GM12878 (cell line): ENCODE data around the gene MGAT4B. TPM values are rescaled to one million over a fixed set of nuclear protein-coding genes. Genes with fewer than 3 reads are reported as not detected.

ENCODE experiments used
- ATAC-seq: fragments of 200-7000 bp; cut with Tn5 transposase; 3 replicates; pipeline ENCODE4 v1.9.1; 2020; ENCODE audit warnings: mild to moderate bottlenecking, moderate library complexity
- BruUV-seq: library from RNA; stranded (reverse); fragments of 400-500 nt; replicated peaks from 2 replicates; lab custom pipeline; 2021; lab: Mats Ljungman, UMichigan
- CTCF ChIA-PET: fragments of 300-600 bp; sonication (Branson Sonifier 250); formaldehyde crosslinking; extraction: SDS; loops from one replicate; lab custom pipeline; 2021; ENCODE audit warnings: inconsistent platforms; lab: Yijun Ruan, JAX
- POLR2A ChIA-PET: fragments of 350-600 bp; formaldehyde crosslinking; extraction: SDS; loops from one replicate; lab custom pipeline; 2021; ENCODE audit warnings: inconsistent platforms; lab: Charles Lee
- RAD21 ChIA-PET: fragments of 300-600 bp; sonication (Branson Sonifier 250); formaldehyde crosslinking; loops from one replicate; lab custom pipeline; 2023; ENCODE audit warnings: antibody characterized with exemption; ENCODE audit not compliant: unreplicated experiment; lab: Charles Lee
- SMC1A ChIA-PET: fragments of 300-600 bp; sonication (Branson Sonifier 250); formaldehyde crosslinking; loops from one replicate; lab custom pipeline; 2023; ENCODE audit not compliant: unreplicated experiment, uncharacterized antibody; lab: Charles Lee
- DNase-seq: peaks from one replicate; pipeline ENCODE4 v3.0.0-alpha.2; 2011; ENCODE audit warnings: low read depth, low spot score
- FAIRE-seq: peaks from 3 replicates; lab custom pipeline; 2011; peaks lifted over from hg19 to GRCh38; lab: Jason Lieb, UNC
- H2AFZ ChIP-seq: 2 replicates; pipeline ENCODE4 v1.6.0; 2011; ENCODE audit warnings: low read depth, low read length, control low read depth; ENCODE audit not compliant: control insufficient read depth
- H3K27ac ChIP-seq: 2 replicates; pipeline ENCODE4 v1.5.1; 2011; ENCODE audit warnings: control low read depth; ENCODE audit not compliant: control insufficient read depth, insufficient read depth
- H3K27me3 ChIP-seq, 2 experiments: replicated peaks in 1 of 2; 2 replicates each; pipeline versions ENCODE4 v1.6.0 to v1.6.1; 2011; ENCODE audit warnings: low read length in 1 of 2; ENCODE audit not compliant: control insufficient read depth in 2 of 2, insufficient read depth in 2 of 2
- H3K36me3 ChIP-seq, 2 experiments: 2 replicates each; pipeline ENCODE4 v1.5.1; 2011; ENCODE audit warnings: low read length in 1 of 2; ENCODE audit not compliant: control insufficient read depth in 2 of 2, insufficient read depth in 2 of 2
- H3K4me1 ChIP-seq: 2 replicates; pipeline ENCODE4 v1.6.1; 2011; ENCODE audit warnings: mild to moderate bottlenecking, low read length, moderate library complexity, mixed read lengths; ENCODE audit not compliant: control insufficient read depth, insufficient read depth
- H3K4me2 ChIP-seq: 2 replicates; pipeline ENCODE4 v1.6.0; 2011; ENCODE audit warnings: control low read depth; ENCODE audit not compliant: control insufficient read depth, insufficient read depth
- H3K4me3 ChIP-seq: fragments of 200-600 bp; sonication (generic); 2 replicates; pipeline ENCODE4 v1.5.1; 2016
- H3K79me2 ChIP-seq: 2 replicates; pipeline ENCODE4 v1.6.0; 2011; ENCODE audit warnings: low read length; ENCODE audit not compliant: control insufficient read depth, insufficient read depth
- H3K9ac ChIP-seq: 2 replicates; pipeline ENCODE4 v1.8.0; 2011; ENCODE audit warnings: low read length, control low read depth, mixed read lengths; ENCODE audit not compliant: control insufficient read depth, insufficient read depth
- H3K9me3 ChIP-seq: replicated peaks from 3 replicates; pipeline ENCODE4 v1.5.1; 2011; ENCODE audit warnings: mild to moderate bottlenecking, low read length; ENCODE audit not compliant: control insufficient read depth, insufficient read depth
- H4K20me1 ChIP-seq: 2 replicates; pipeline ENCODE4 v1.6.0; 2011; ENCODE audit not compliant: control insufficient read depth, insufficient read depth
- CHD4 ChIP-seq: fragments of 200-600 bp; sonication (generic); IDR thresholded peaks from 2 replicates; pipeline ENCODE4 v1.6.1; 2016; ENCODE audit warnings: mild to moderate bottlenecking
- FOXK2 ChIP-seq: fragments of 450-650 bp; IDR thresholded peaks from 2 replicates; pipeline ENCODE4 v1.6.1; 2017; ENCODE audit warnings: mild to moderate bottlenecking, moderate library complexity
- MAX ChIP-seq: IDR thresholded peaks from 2 replicates; pipeline ENCODE4 v1.6.1; 2012; ENCODE audit warnings: low read depth, low read length, improper control_type of control experiment
- NBN ChIP-seq: fragments of 450-650 bp; IDR thresholded peaks from 2 replicates; pipeline ENCODE4 v1.6.1; 2016
- NR2C2 ChIP-seq: IDR thresholded peaks from 2 replicates; pipeline ENCODE4 v1.6.1; 2011; ENCODE audit warnings: borderline replicate concordance, low read depth; ENCODE audit not compliant: control insufficient read depth, insufficient read length
- SIX5 ChIP-seq: IDR thresholded peaks from 2 replicates; pipeline ENCODE4 v1.6.1; 2011; ENCODE audit warnings: mild to moderate bottlenecking, low read depth, low read length, moderate library complexity; ENCODE audit not compliant: severe bottlenecking
- SREBF1 ChIP-seq: IDR thresholded peaks from 2 replicates; pipeline ENCODE4 v1.6.1; 2012; ENCODE audit warnings: mild to moderate bottlenecking, low read length
- SREBF2 ChIP-seq: IDR thresholded peaks from 2 replicates; pipeline ENCODE4 v1.6.1; 2012; ENCODE audit warnings: mild to moderate bottlenecking, low read length
- TCF12 ChIP-seq: IDR thresholded peaks from 2 replicates; pipeline ENCODE4 v1.6.1; 2011; ENCODE audit warnings: low read depth, mild to moderate bottlenecking, low read length
- ZNF24 ChIP-seq: fragments of 450-650 bp; IDR thresholded peaks from 2 replicates; pipeline ENCODE4 v1.6.1; 2017; ENCODE audit warnings: antibody characterized with exemption, mild to moderate bottlenecking
- ZNF592 ChIP-seq: fragments of 450-650 bp; IDR thresholded peaks from 2 replicates; pipeline ENCODE4 v1.6.1; 2017; ENCODE audit warnings: mild to moderate bottlenecking, moderate library complexity
- ZZZ3 ChIP-seq: IDR thresholded peaks from 2 replicates; pipeline ENCODE4 v1.6.1; 2011; ENCODE audit warnings: low read depth; ENCODE audit not compliant: control insufficient read depth, insufficient read length
- WGBS: methylation state at CpG from one replicate; pipeline ENCODE4 v1.1.6; 2016; ENCODE audit warnings: low lambda C conversion rate; ENCODE audit not compliant: insufficient replicate concordance, insufficient coverage; ENCODE audit errors: missing lambda C conversion rate; 5-methylcytosine and 5-hydroxymethylcytosine counted together
- in situ Hi-C: fragments of 300-500 bp; cut with MboI; formaldehyde crosslinking; loops from 9 replicates; pipeline ENCODE4 v1.14.3; 2018; ENCODE audit warnings: mixed read lengths
- intact Hi-C: fragments of 100-400 bp; cut with micrococcal nuclease; formaldehyde crosslinking; loops from one replicate; pipeline ENCODE4 v1.14.2; 2022; ENCODE audit not compliant: unreplicated experiment
- polyA plus RNA-seq, 11 experiments: library from polyadenylated mRNA; depleted of rRNA in 4 of 11; unstranded in 6 of 11; stranded (reverse) in 5 of 11; fragments of >200 nt; fragmentation: Nextera tagmentation in 4 of 11; fragmentation: Illumina TruSeq in 1 of 11; extraction: Ambion mirVana in 4 of 11; extraction: Trizol in 1 of 11; gene quantifications; 1 replicate in 1 of 11; 2 replicates in 10 of 11; pipeline versions ENCODE4 v1.2.1 to v1.2.3, GENCODE V29; 2011 to 2016; ENCODE audit warnings: inconsistent platforms in 2 of 11, missing spikeins in 2 of 11, low read depth in 1 of 11
- total RNA-seq, 4 experiments: library from RNA; depleted of rRNA in 3 of 4; stranded (reverse); fragments of >200 nt in 3 of 4; fragmentation: Illumina TruSeq in 1 of 4; extraction: Trizol in 1 of 4; gene quantifications; 2 replicates each; pipeline versions ENCODE4 v1.2.1 to v1.2.3, GENCODE V29; 2013 to 2021

MGAT4B gene
- total and polyA plus RNA-seq, 10 of the 15 experiments (the other 5 are each of a cell fraction or from before 2014, with no cell fraction given), result 0.60 to 82.5 (median 34.4) TPM; not detected in 1

GRCh38 chr5:179804555-179804947 lies 2.1 kb downstream of the MGAT4B start:
- no peak for ATAC-seq
- Histone ChIP-seq H3K27ac (no peak overlapping the region), H3K4me2 (peak overlapping the region; percentile 83), H3K36me3 (peaks cover 0 to 3% of the 10 kb centered on the region in 2 experiments; a peak in 2 of 4 replicates), H3K9ac (peak overlapping the region; percentile 77), H3K79me2 (peaks cover 31% of the 10 kb centered on the region), H4K20me1 (no peaks in the 10 kb centered on the region), H3K27me3 (no peaks in the 10 kb centered on the region), H3K9me3 (no peaks in the 10 kb centered on the region), H2AFZ (no peak overlapping the region), H3K4me1 (peaks cover 16% of the 10 kb centered on the region), H3K4me3 (peak overlapping the region; percentile 80)
- TF ChIP-seq ZNF592, result no peak
- TF ChIP-seq NR2C2, result no peak
- TF ChIP-seq MAX, result no peak
- TF ChIP-seq SREBF2, result no peak
- TF ChIP-seq ZNF24, result no peak
- no peak for TF ChIP-seq CHD4
- TF ChIP-seq FOXK2, result no peak
- TF ChIP-seq ZZZ3, result no peak
- TF ChIP-seq TCF12, result no peak
- TF ChIP-seq SIX5, result no peak
- no peak for TF ChIP-seq SREBF1
- no peak for TF ChIP-seq NBN
- DNase-seq, result no peak
- ChIA-PET RAD21 (no interaction called here), POLR2A (interaction anchor here (0.9 kb wide), 1 partner anchor 48 kb away, joined by 3 read pairs; no protein-coding TSS in a partner anchor), SMC1A (no interaction called here), CTCF (no interaction called here)
- in situ Hi-C loops (loop anchor here (5.0 to 25.0 kb wide), 2 partner anchors 108 to 1008 kb away; partner anchors contain the start of gene MGAT1), intact Hi-C loops (loop anchor here (2.0 kb wide), 1 partner anchor 54 kb away; the partner anchor contains the start of gene MRNIP)
- no TSS peak for BruUV-seq
- no peak for FAIRE-seq
- 97% methylated on average over 6 of the region's 8 CpGs for WGBS
